AG04449 (cell line): ENCODE results near the gene DCTN4.

Experiments used
- CTCF ChIA-PET: fragments of 350-600 bp; formaldehyde crosslinking; extraction: SDS; loops from one replicate; lab custom pipeline; 2021; ENCODE audit warnings: antibody characterized with exemption; lab: Yijun Ruan, JAX
- POLR2A ChIA-PET: fragments of 400-600, 350-600 bp; formaldehyde crosslinking; extraction: SDS; loops from one replicate; lab custom pipeline; 2020; ENCODE audit warnings: antibody characterized with exemption, inconsistent platforms; lab: Yijun Ruan, JAX
- DNase-seq: peaks from one replicate; pipeline ENCODE4 v3.0.0-alpha.2; 2010; ENCODE audit warnings: low read depth, low spot score
- H3K4me3 ChIP-seq: 2 replicates; pipeline ENCODE4 v1.5.1; 2011; ENCODE audit warnings: low read depth, mild to moderate bottlenecking, control low read depth, low read length
- TF ChIP-seq, protein P1 (sequence below): IDR thresholded peaks from one replicate; pipeline ENCODE4 v1.5.1; 2011; ENCODE audit warnings: mild to moderate bottlenecking, moderate library complexity, low read length, control low read depth, inconsistent platforms; ENCODE audit not compliant: insufficient read depth; ENCODE audit errors: missing control alignments

The DCTN4 gene

DNA sequence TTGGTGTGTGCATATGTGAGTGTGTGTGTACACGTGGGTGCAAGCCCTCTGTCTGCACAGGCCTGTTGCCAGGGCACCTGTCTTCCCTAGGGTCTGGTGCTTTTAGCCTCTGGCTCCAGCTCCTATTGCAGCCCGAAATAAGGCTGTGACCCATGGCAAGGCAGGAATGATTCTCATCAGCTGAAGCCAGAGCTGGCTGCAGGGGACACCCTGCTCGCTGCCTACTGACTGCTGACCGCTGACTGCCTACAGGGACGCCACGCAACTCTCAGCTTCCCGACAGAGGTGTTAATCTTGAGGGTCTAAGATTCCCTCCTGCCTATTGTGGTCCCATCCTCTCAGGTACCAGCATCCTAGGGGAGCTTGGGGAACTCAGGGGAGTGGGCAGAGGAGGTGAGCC, 97.7 kb downstream of the DCTN4 start, which contains the start of gene MYOZ3:
MYOZ3 (plus strand) TSS at position 166 of the 400 bp plus-strand sequence. CDS start 1,691 bp downstream, outside the sequence.
- no peak within 1 kb of the TSS for H3K4me3 ChIP-seq
- CTCF ChIA-PET: interaction anchor here (0.9 to 18.8 kb wide), 7 partner anchors 11 to 203 kb away, joined by 3 to 366 read pairs (median 4); partner anchors contain the start of gene RBM22
- DNase-seq: no peak
- TF ChIP-seq, protein P1, sequence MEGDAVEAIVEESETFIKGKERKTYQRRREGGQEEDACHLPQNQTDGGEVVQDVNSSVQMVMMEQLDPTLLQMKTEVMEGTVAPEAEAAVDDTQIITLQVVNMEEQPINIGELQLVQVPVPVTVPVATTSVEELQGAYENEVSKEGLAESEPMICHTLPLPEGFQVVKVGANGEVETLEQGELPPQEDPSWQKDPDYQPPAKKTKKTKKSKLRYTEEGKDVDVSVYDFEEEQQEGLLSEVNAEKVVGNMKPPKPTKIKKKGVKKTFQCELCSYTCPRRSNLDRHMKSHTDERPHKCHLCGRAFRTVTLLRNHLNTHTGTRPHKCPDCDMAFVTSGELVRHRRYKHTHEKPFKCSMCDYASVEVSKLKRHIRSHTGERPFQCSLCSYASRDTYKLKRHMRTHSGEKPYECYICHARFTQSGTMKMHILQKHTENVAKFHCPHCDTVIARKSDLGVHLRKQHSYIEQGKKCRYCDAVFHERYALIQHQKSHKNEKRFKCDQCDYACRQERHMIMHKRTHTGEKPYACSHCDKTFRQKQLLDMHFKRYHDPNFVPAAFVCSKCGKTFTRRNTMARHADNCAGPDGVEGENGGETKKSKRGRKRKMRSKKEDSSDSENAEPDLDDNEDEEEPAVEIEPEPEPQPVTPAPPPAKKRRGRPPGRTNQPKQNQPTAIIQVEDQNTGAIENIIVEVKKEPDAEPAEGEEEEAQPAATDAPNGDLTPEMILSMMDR: no peak
- POLR2A ChIA-PET: no interaction called here

DNA sequence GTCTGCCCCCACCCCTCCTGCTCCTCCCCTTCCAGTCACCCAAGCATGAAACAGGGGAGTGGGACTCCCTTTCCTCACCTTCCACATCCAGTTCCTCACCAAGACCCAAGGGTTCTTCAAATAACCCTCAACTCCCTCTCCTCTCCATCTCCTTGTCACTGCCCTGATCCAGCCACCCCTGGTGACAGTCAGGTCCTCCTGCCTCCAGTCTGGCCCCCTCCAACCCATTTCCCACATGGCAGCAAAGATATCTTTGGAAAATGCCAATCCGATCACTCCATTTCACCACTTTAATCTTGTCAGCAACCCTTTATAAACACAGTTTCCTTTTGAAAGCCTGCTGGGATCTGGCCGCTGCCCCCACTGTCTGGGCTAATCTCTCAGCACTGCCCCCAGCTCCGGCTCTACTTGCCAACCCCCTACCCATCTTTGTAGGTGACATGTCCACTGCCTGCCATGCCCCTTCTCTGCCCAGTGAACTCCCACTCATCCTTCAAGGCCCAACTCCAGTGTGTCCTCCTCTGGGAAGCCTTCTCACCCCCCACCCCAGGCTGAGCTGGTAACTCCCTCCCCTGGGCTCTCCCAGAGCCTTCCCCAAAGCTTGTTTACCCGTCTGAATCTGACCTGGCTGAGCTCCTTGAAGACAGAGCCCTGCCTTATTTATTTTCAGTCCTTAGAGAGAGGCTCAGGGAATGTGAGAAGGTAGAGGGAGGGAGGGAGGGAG, 98.5 kb downstream of the DCTN4 start:
- ChIA-PET POLR2A (interaction anchor here (0.5 to 1.1 kb wide), 2 partner anchors 40 to 101 kb away, joined by 3 to 4 read pairs; partner anchors contain the start of gene RBM22), CTCF (interaction anchor here (0.6 to 18.8 kb wide), 6 partner anchors 8 to 98 kb away, joined by 3 to 366 read pairs (median 4); no protein-coding TSS in a partner anchor)
- no peak overlapping the region for H3K4me3 ChIP-seq
- TF ChIP-seq, protein P1: no peak
- DNase-seq: no peak

DNA sequence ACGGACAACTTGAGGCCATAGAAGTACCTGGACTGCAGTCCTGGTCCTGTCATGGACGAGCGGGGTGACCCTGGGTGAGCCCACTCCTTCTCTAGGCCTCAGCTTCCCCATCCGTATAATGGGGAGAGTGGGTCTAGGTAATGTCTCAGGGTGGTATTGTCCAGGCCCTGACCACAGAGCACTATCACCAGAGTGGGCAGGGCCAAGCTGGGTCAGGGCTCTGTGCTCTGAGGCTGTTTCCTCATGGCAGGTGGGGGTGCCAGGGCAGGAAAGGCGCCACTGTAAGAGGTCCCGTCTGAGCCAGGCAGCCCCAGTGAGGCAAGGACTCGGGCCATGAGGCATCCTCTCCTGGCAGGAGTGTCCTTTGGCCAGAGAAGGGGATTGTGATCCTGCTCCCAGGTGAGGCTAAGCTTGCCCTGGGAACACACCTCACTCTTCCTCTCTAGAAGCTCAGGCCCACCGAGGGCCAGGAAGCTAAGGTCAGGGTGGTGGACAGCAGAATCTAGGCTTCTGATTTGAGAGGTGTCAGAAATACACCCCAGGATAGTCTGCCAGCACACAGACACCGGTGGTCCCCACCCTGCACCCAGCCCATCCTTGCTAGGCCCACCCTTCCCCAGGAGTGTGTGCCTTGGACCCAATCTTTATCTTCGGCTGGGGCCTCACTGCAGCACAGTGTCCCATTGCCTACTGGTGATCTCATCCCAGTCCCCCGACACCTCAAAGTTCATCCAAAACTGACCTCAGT, 99.3 kb downstream of the DCTN4 start:
- ChIA-PET CTCF (interaction anchor here (0.6 to 18.8 kb wide), 8 partner anchors 8 to 201 kb away, joined by 3 to 366 read pairs (median 4); partner anchors contain the start of gene RBM22), POLR2A (interaction anchor here (0.5 to 1.1 kb wide), 4 partner anchors 15 to 184 kb away, joined by 3 to 4 read pairs (median 3); partner anchors contain the start of gene RBM22)
- no peak for DNase-seq
- TF ChIP-seq, protein P1: no peak
- H3K4me3 ChIP-seq: no peak overlapping the region

DNA sequence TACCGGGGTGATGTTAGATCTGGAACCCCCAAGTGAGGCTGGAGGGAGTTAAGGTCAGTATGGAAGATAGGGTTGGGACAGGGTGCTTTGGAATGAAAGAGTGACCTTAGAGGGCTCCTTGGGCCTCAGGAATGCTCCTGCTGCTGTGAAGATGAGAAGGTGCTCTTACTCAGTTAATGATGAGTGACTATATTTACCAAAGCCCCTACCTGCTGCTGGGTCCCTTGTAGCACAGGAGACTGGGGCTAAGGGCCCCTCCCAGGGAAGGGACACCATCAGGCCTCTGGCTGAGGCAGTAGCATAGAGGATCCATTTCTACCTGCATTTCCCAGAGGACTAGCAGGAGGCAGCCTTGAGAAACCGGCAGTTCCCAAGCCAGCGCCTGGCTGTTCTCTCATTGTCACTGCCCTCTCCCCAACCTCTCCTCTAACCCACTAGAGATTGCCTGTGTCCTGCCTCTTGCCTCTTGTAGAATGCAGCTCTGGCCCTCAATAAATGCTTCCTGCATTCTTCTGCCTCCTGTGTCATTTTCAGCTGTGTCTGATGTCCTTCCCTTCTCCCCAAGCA, 100.0 kb downstream of the DCTN4 start:
- no peak for DNase-seq
- H3K4me3 ChIP-seq: no peak overlapping the region
- ChIA-PET CTCF (interaction anchor here (1.0 to 18.8 kb wide), 11 partner anchors 9 to 202 kb away, joined by 3 to 366 read pairs (median 7); partner anchors contain the start of gene RBM22), POLR2A (interaction anchor here (1.0 kb wide), 2 partner anchors 14 to 16 kb away, joined by 3 to 5 read pairs; no protein-coding TSS in a partner anchor)
- TF ChIP-seq, protein P1: no peak
